H1 (cell line): Measurements from ENCODE around the gene CDYL.

Experiments used
- ASH2L ChIP-seq: fragments of 200-600, 300-600 bp; sonication (generic); IDR thresholded peaks from one replicate; pipeline ENCODE4 v1.7.1; 2017; ENCODE audit warnings: low read length
- CHD1 ChIP-seq: IDR thresholded peaks from 2 replicates; pipeline ENCODE4 v1.6.1; 2012; ENCODE audit warnings: low read depth, low read length, improper control_type of control experiment
- EZH2 ChIP-seq: fragments of 200-600 bp; sonication (generic); IDR thresholded peaks from 2 replicates; pipeline ENCODE4 v1.7.1; 2012; ENCODE audit warnings: low read depth, mild to moderate bottlenecking, moderate library complexity, low read length, inconsistent platforms; ENCODE audit not compliant: severe bottlenecking
- JUN ChIP-seq: IDR thresholded peaks from 2 replicates; pipeline ENCODE4 v1.6.1; 2011; ENCODE audit warnings: low read depth, mild to moderate bottlenecking, improper control_type of control experiment, low read length
- KDM4A ChIP-seq: IDR thresholded peaks from one replicate; pipeline ENCODE4 v1.7.1; 2012; ENCODE audit warnings: low read depth, mild to moderate bottlenecking, moderate library complexity, low read length, inconsistent platforms; ENCODE audit not compliant: severe bottlenecking
- PHF8 ChIP-seq: fragments of 200-600 bp; sonication (generic); conservative IDR thresholded peaks from 2 replicates; pipeline ENCODE4 v1.7.1; 2012; ENCODE audit warnings: low read depth, mild to moderate bottlenecking, inconsistent platforms, low read length, moderate library complexity
- POLR2AphosphoS5 ChIP-seq: IDR thresholded peaks from 2 replicates; pipeline ENCODE4 v1.6.1; 2011; ENCODE audit warnings: low read depth, low read length
- ZNF274 ChIP-seq: IDR thresholded peaks from 2 replicates; pipeline ENCODE4 v1.7.0; 2012; ENCODE audit warnings: low read length, borderline replicate concordance; ENCODE audit errors: extremely low read depth
- TF ChIP-seq, protein P1 (sequence below), 3 experiments: IDR thresholded peaks; 1 replicate in 2 of 3; 2 replicates in 1 of 3; pipeline versions ENCODE4 v1.5.1 to v1.6.1; 2011; ENCODE audit warnings: low read length in 3 of 3, mild to moderate bottlenecking in 3 of 3, inconsistent platforms in 2 of 3, low read depth in 1 of 3, moderate library complexity in 1 of 3; ENCODE audit not compliant: insufficient read depth in 1 of 3; ENCODE audit errors: control extremely low read depth in 1 of 3
- TF ChIP-seq, protein P2 (sequence below): IDR thresholded peaks from 2 replicates; pipeline ENCODE4 v1.6.1; 2011; ENCODE audit warnings: low read length, improper control_type of control experiment
- TF ChIP-seq, protein P3 (sequence below): IDR thresholded peaks from 2 replicates; pipeline ENCODE4 v1.6.1; 2011; ENCODE audit warnings: low read depth, mild to moderate bottlenecking, low read length; ENCODE audit not compliant: insufficient read depth

DNA sequence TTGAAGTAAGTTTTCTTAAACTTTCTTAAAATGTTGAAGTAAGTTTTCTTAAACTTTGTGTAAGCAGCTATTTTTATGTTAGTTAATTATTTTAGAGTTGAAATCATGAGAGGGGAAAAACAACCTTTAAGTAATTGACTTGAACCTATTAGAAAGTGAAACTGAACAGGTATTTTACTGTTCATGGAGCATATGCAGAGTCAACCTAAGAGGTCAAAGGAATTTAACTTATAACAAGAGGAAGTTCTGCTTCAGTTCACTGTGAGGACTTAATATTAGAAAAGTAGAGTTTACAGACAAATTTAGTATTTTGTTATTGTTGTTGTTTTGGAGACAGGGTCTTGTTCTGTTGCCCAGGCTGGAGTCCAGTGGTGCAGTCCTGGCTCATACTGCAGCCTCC lies 38.0 kb downstream of the CDYL start:
- TF ChIP-seq JUN: no peak
- no peak for TF ChIP-seq CHD1
- TF ChIP-seq, protein P1, sequence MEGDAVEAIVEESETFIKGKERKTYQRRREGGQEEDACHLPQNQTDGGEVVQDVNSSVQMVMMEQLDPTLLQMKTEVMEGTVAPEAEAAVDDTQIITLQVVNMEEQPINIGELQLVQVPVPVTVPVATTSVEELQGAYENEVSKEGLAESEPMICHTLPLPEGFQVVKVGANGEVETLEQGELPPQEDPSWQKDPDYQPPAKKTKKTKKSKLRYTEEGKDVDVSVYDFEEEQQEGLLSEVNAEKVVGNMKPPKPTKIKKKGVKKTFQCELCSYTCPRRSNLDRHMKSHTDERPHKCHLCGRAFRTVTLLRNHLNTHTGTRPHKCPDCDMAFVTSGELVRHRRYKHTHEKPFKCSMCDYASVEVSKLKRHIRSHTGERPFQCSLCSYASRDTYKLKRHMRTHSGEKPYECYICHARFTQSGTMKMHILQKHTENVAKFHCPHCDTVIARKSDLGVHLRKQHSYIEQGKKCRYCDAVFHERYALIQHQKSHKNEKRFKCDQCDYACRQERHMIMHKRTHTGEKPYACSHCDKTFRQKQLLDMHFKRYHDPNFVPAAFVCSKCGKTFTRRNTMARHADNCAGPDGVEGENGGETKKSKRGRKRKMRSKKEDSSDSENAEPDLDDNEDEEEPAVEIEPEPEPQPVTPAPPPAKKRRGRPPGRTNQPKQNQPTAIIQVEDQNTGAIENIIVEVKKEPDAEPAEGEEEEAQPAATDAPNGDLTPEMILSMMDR (IDR thresholded peaks at IDR 0.05; ENCODE audit: control extremely low read depth in 1 of 3, insufficient read depth in 1 of 3, low read depth in 1 of 3, low read length in 3 of 3): no peak
- TF ChIP-seq PHF8: no peak
- no peak for TF ChIP-seq EZH2
- no peak for TF ChIP-seq ASH2L
- TF ChIP-seq ZNF274: no peak
- TF ChIP-seq, protein P2, sequence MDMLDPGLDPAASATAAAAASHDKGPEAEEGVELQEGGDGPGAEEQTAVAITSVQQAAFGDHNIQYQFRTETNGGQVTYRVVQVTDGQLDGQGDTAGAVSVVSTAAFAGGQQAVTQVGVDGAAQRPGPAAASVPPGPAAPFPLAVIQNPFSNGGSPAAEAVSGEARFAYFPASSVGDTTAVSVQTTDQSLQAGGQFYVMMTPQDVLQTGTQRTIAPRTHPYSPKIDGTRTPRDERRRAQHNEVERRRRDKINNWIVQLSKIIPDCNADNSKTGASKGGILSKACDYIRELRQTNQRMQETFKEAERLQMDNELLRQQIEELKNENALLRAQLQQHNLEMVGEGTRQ: no peak
- no peak for TF ChIP-seq POLR2AphosphoS5
- TF ChIP-seq, protein P3, sequence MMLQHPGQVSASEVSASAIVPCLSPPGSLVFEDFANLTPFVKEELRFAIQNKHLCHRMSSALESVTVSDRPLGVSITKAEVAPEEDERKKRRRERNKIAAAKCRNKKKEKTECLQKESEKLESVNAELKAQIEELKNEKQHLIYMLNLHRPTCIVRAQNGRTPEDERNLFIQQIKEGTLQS: no peak
- TF ChIP-seq KDM4A: no peak
